Left renal cortex interstitium (tissue), 4 donors: ENCODE measurements around the gene RGL1. TPM values are rescaled to one million over a fixed set of nuclear protein-coding genes. Genes with fewer than 3 reads are reported as not detected.

Experiments
- DNase-seq, 4 donors: peaks; one replicate each; pipeline ENCODE4 v3.0.0-alpha.2; 2013; ENCODE audit warnings: low read depth in 4 of 4, low spot score in 2 of 4, missing footprints in 1 of 4
- polyA plus RNA-seq, 4 donors: library from polyadenylated mRNA; unstranded; fragments of 120-200 nt; gene quantifications; one replicate each; pipeline ENCODE4 v1.2.1, GENCODE V29; 2013; ENCODE audit not compliant: insufficient read length in 4 of 4

The RGL1 gene
- polyA plus RNA-seq, 4 donors: 49.2 to 58.2 (median 51.3) TPM

GRCh38 chr1:183884526-183884925 lies 79.6 kb downstream of the RGL1 start:
- no peak for DNase-seq

GRCh38 chr1:183885142-183885735 lies 80.3 kb downstream of the RGL1 start:
- DNase-seq: no peak

GRCh38 chr1:183886083-183886828 lies 81.3 kb downstream of the RGL1 start:
- DNase-seq: no peak

GRCh38 chr1:183886853-183887252 lies 81.9 kb downstream of the RGL1 start:
- DNase-seq: no peak

GRCh38 chr1:183887826-183888819 lies 83.2 kb downstream of the RGL1 start:
- no peak for DNase-seq

GRCh38 chr1:183889095-183889494 lies 84.2 kb downstream of the RGL1 start:
- DNase-seq: no peak

- no peak for DNase-seq
Measured at GRCh38 chr1:183891158-183891856, 86.4 kb downstream of the RGL1 start.

GRCh38 chr1:183892351-183892793 lies 87.5 kb downstream of the RGL1 start:
- no peak for DNase-seq

GRCh38 chr1:183893561-183894289 lies 88.8 kb downstream of the RGL1 start:
- no peak for DNase-seq

GRCh38 chr1:183894290-183894565 lies 89.3 kb downstream of the RGL1 start:
- no peak for DNase-seq

- no peak for DNase-seq
Measured at GRCh38 chr1:183896466-183897048, 91.6 kb downstream of the RGL1 start.

- DNase-seq: no peak
Measured at GRCh38 chr1:183898001-183898396, 93.1 kb downstream of the RGL1 start.

GRCh38 chr1:183898610-183899009 lies 93.7 kb downstream of the RGL1 start:
- no peak for DNase-seq

- no peak for DNase-seq
Measured at GRCh38 chr1:183901748-183902330, 96.9 kb downstream of the RGL1 start.

GRCh38 chr1:183903101-183903500 lies 98.2 kb downstream of the RGL1 start:
- DNase-seq: no peak

GRCh38 chr1:183905508-183906113 lies 100.7 kb downstream of the RGL1 start:
- DNase-seq: no peak

GRCh38 chr1:183907070-183907469 lies 102.2 kb downstream of the RGL1 start:
- no peak for DNase-seq

GRCh38 chr1:183908079-183908478 lies 103.2 kb downstream of the RGL1 start:
- no peak for DNase-seq

- no peak for DNase-seq
Measured at GRCh38 chr1:183909672-183910071, 104.8 kb downstream of the RGL1 start.
